Immature natural killer cell (primary cell): Measurements from ENCODE around the gene PRDM4. TPM values are rescaled to one million over a fixed set of nuclear protein-coding genes. Genes with fewer than 3 reads are reported as not detected.

ENCODE experiments used
- DNase-seq, 3 donors: peaks; one replicate each; pipeline ENCODE4 v3.0.0; 2022; ENCODE audit warnings: mixed read lengths in 1 of 3
- H3K27ac Mint-ChIP-seq, 6 donors: one replicate each; pipeline ENCODE4 v1.8.0; 2020; ENCODE audit warnings: mixed read lengths in 6 of 6, mild to moderate bottlenecking in 5 of 6, inconsistent platforms in 4 of 6, moderate library complexity in 3 of 6
- H3K27me3 Mint-ChIP-seq, 3 donors: one replicate each; pipeline ENCODE4 v1.8.0; 2020 to 2021; ENCODE audit warnings: low read depth in 3 of 3, mild to moderate bottlenecking in 3 of 3, mixed read lengths in 3 of 3, moderate library complexity in 3 of 3, inconsistent platforms in 1 of 3
- H3K36me3 Mint-ChIP-seq, 3 donors: one replicate each; pipeline ENCODE4 v1.8.0; 2020; ENCODE audit warnings: mixed read lengths in 3 of 3, inconsistent platforms in 2 of 3, mild to moderate bottlenecking in 2 of 3
- H3K4me1 Mint-ChIP-seq, 2 donors: one replicate each; pipeline ENCODE4 v1.8.0; 2020; ENCODE audit warnings: inconsistent platforms in 2 of 2, mild to moderate bottlenecking in 2 of 2, mixed read lengths in 2 of 2, moderate library complexity in 1 of 2
- H3K4me3 Mint-ChIP-seq, 5 donors: one replicate each; pipeline ENCODE4 v1.8.0; 2020; ENCODE audit warnings: mild to moderate bottlenecking in 5 of 5, mixed read lengths in 5 of 5, inconsistent platforms in 3 of 5, moderate library complexity in 3 of 5
- H3K9me3 Mint-ChIP-seq, 6 donors: one replicate each; pipeline ENCODE4 v1.8.0; 2020; ENCODE audit warnings: mild to moderate bottlenecking in 6 of 6, mixed read lengths in 6 of 6, inconsistent platforms in 4 of 6, moderate library complexity in 3 of 6
- polyA plus RNA-seq, 3 donors: library from polyadenylated mRNA; unstranded; fragments of 300-500 nt; fragmentation: Illumina TruSeq; gene quantifications; one replicate each; pipeline ENCODE4 v1.2.3, GENCODE V29; 2021

PRDM4 gene
- polyA plus RNA-seq, 3 donors from 2014 or later, result 7.7 to 19.4 (median 12.2) TPM

GRCh38 chr12:107782067-107782466, 21.1 kb upstream of the PRDM4 start:
- DNase-seq, result no peak
- no peaks in the 10 kb centered on the region for H3K36me3 Mint-ChIP-seq
- no peaks in the 10 kb centered on the region for H3K4me1 Mint-ChIP-seq
- no peak overlapping the region for H3K4me3 Mint-ChIP-seq
- H3K27me3 Mint-ChIP-seq, result peaks cover 3 to 16% (median 13%) of the 10 kb centered on the region in 3 donors
- H3K9me3 Mint-ChIP-seq, result no peaks in the 10 kb centered on the region
- no peak overlapping the region for H3K27ac Mint-ChIP-seq

GRCh38 chr12:107780298-107780697, 19.4 kb upstream of the PRDM4 start:
- no peak overlapping the region for H3K4me3 Mint-ChIP-seq
- H3K4me1 Mint-ChIP-seq, result no peaks in the 10 kb centered on the region
- no peak overlapping the region for H3K27ac Mint-ChIP-seq
- no peaks in the 10 kb centered on the region for H3K9me3 Mint-ChIP-seq
- DNase-seq, result no peak
- H3K36me3 Mint-ChIP-seq, result no peaks in the 10 kb centered on the region
- peaks cover 4 to 20% (median 14%) of the 10 kb centered on the region in 3 donors for H3K27me3 Mint-ChIP-seq

- H3K9me3 Mint-ChIP-seq, result no peaks in the 10 kb centered on the region
- peaks cover 6 to 9% of the 10 kb centered on the region in 2 donors for H3K4me1 Mint-ChIP-seq
- no peak overlapping the region for H3K4me3 Mint-ChIP-seq
- DNase-seq, result no peak
- no peaks in the 10 kb centered on the region for H3K36me3 Mint-ChIP-seq
- H3K27me3 Mint-ChIP-seq, result peaks cover 5 to 26% (median 18%) of the 10 kb centered on the region in 3 donors
- H3K27ac Mint-ChIP-seq, result no peak overlapping the region
Observed at GRCh38 chr12:107779077-107779831, 18.3 kb upstream of the PRDM4 start.

GRCh38 chr12:107778383-107779025, 17.6 kb upstream of the PRDM4 start:
- peaks cover 6 to 33% (median 22%) of the 10 kb centered on the region in 3 donors for H3K27me3 Mint-ChIP-seq
- no peak for DNase-seq
- no peaks in the 10 kb centered on the region for H3K36me3 Mint-ChIP-seq
- peaks cover 11 to 17% of the 10 kb centered on the region in 2 donors for H3K4me1 Mint-ChIP-seq
- no peak overlapping the region for H3K27ac Mint-ChIP-seq
- H3K4me3 Mint-ChIP-seq, result no peak overlapping the region
- no peaks in the 10 kb centered on the region for H3K9me3 Mint-ChIP-seq

- Mint-ChIP-seq H3K27ac (no peak overlapping the region), H3K4me1 (peaks cover 11 to 18% of the 10 kb centered on the region in 2 donors), H3K27me3 (peaks cover 9 to 32% (median 22%) of the 10 kb centered on the region in 3 donors), H3K36me3 (no peaks in the 10 kb centered on the region), H3K4me3 (peak overlapping the region in 1 of 5 donors; percentile 3), H3K9me3 (no peaks in the 10 kb centered on the region)
- DNase-seq, result no peak
Observed at GRCh38 chr12:107776171-107776570, 15.2 kb upstream of the PRDM4 start.

GRCh38 chr12:107775093-107775721, 14.3 kb upstream of the PRDM4 start:
- Mint-ChIP-seq H3K9me3 (no peaks in the 10 kb centered on the region), H3K36me3 (no peaks in the 10 kb centered on the region), H3K27ac (no peak overlapping the region), H3K4me3 (peak overlapping the region in 1 of 5 donors; percentile 51), H3K4me1 (peaks cover 11 to 18% of the 10 kb centered on the region in 2 donors), H3K27me3 (peaks cover 9 to 32% (median 22%) of the 10 kb centered on the region in 3 donors)
- DNase-seq, result no peak

- no peak for DNase-seq
- peak within 1 kb of the TSS in 3 of 5 donors; percentile 21 to 51 (median 44) for H3K4me3 Mint-ChIP-seq
- peaks cover 7 to 32% (median 20%) of the 10 kb centered on the region in 3 donors for H3K27me3 Mint-ChIP-seq
Observed at GRCh38 chr12:107774349-107775029, 13.6 kb upstream of the PRDM4 start, which contains the start of gene ASCL4. Gene ASCL4 (plus strand): TSS chr12:107774704. CDS start chr12:107775219, 515 bp downstream.

GRCh38 chr12:107767466-107767865, 6.5 kb upstream of the PRDM4 start:
- H3K36me3 Mint-ChIP-seq, result no peaks in the 10 kb centered on the region
- no peak for DNase-seq
- peaks cover 2 to 5% (median 5%) of the 10 kb centered on the region in 3 donors for H3K27me3 Mint-ChIP-seq
- no peak overlapping the region for H3K27ac Mint-ChIP-seq
- no peaks in the 10 kb centered on the region for H3K9me3 Mint-ChIP-seq
- H3K4me1 Mint-ChIP-seq, result no peaks in the 10 kb centered on the region
- no peak overlapping the region for H3K4me3 Mint-ChIP-seq

More at GRCh38 chr12:107774349-107775029, 13.6 kb upstream of the PRDM4 start, which contains the start of gene ASCL4:
- Mint-ChIP-seq H3K36me3 (no peaks in the 10 kb centered on the region), H3K9me3 (no peaks in the 10 kb centered on the region), H3K4me1 (peaks cover 11 to 18% of the 10 kb centered on the region in 2 donors), H3K27ac (no peak within 1 kb of the TSS)

GRCh38 chr12:107765316-107765715, 4.4 kb upstream of the PRDM4 start:
- H3K4me3 Mint-ChIP-seq, result no peak overlapping the region
- H3K36me3 Mint-ChIP-seq, result no peaks in the 10 kb centered on the region
- no peaks in the 10 kb centered on the region for H3K9me3 Mint-ChIP-seq
- no peak overlapping the region for H3K27ac Mint-ChIP-seq
- H3K4me1 Mint-ChIP-seq, result peaks cover 9 to 11% of the 10 kb centered on the region in 2 donors
- DNase-seq, result no peak
- H3K27me3 Mint-ChIP-seq, result peaks cover 7 to 9% (median 8%) of the 10 kb centered on the region in 3 donors

- Mint-ChIP-seq H3K27me3 (peaks cover 7 to 10% (median 8%) of the 10 kb centered on the region in 3 donors), H3K27ac (no peak overlapping the region), H3K9me3 (no peaks in the 10 kb centered on the region), H3K4me3 (no peak overlapping the region), H3K4me1 (peaks cover 16 to 18% of the 10 kb centered on the region in 2 donors), H3K36me3 (no peaks in the 10 kb centered on the region)
- no peak for DNase-seq
Observed at GRCh38 chr12:107764626-107765025, 3.7 kb upstream of the PRDM4 start.

- peak overlapping the region in 1 of 6 donors; percentile 91 for H3K27ac Mint-ChIP-seq
Observed at GRCh38 chr12:107762874-107763273, 1.9 kb upstream of the PRDM4 start.

GRCh38 chr12:107761502-107761904, 566 bp upstream of the PRDM4 start:
- H3K36me3 Mint-ChIP-seq, result peaks cover 0 to 3% (median 0%) of the 10 kb centered on the region in 3 donors
- H3K4me1 Mint-ChIP-seq, result peaks cover 35 to 42% of the 10 kb centered on the region in 2 donors
- H3K9me3 Mint-ChIP-seq, result no peaks in the 10 kb centered on the region
- peak overlapping the region; percentile 79 to 94 (median 92) for H3K27ac Mint-ChIP-seq
- H3K4me3 Mint-ChIP-seq, result peak overlapping the region; percentile 84 to 93 (median 86)
- peaks cover 3 to 13% (median 7%) of the 10 kb centered on the region in 3 donors for H3K27me3 Mint-ChIP-seq
- DNase-seq, result no peak

More at GRCh38 chr12:107762874-107763273, 1.9 kb upstream of the PRDM4 start:
- Mint-ChIP-seq H3K9me3 (no peaks in the 10 kb centered on the region), H3K36me3 (no peaks in the 10 kb centered on the region), H3K4me1 (peaks cover 30 to 34% of the 10 kb centered on the region in 2 donors), H3K27me3 (peaks cover 7 to 13% (median 8%) of the 10 kb centered on the region in 3 donors), H3K4me3 (no peak overlapping the region)
- DNase-seq, result no peak

GRCh38 chr12:107760207-107760808, 629 bp downstream of the PRDM4 start:
- Mint-ChIP-seq H3K27me3 (peaks cover 3 to 13% (median 7%) of the 10 kb centered on the region in 3 donors), H3K36me3 (peaks cover 0 to 6% (median 0%) of the 10 kb centered on the region in 3 donors), H3K4me1 (peaks cover 35 to 42% of the 10 kb centered on the region in 2 donors), H3K27ac (peak overlapping the region; percentile 82 to 94 (median 87)), H3K4me3 (peak overlapping the region; percentile 84 to 90 (median 88)), H3K9me3 (no peaks in the 10 kb centered on the region)
- DNase-seq, result no peak
